HG03060 (cell line): Measurements from ENCODE around the gene CYP2D6.
"Not testable (repeated sequence)": the region's sequence is repeated elsewhere in the genome, so short reads cannot be mapped to it uniquely, and the experiment has no call there.

Experiments
- ATAC-seq: cut with Tn5 transposase; IDR thresholded peaks from one replicate; pipeline ENCODE4 v1.9.1; 2021; ENCODE audit warnings: low read depth, moderate number of reproducible peaks; ENCODE audit not compliant: unreplicated experiment

The CYP2D6 gene

GRCh38 chr22:42130639-42131431, at the start of gene CYP2D6:
Gene CYP2D6, minus strand, starts transcription at chr22:42130810. Its CDS starts 19 bp downstream, at chr22:42130791.
- not testable (repeated sequence) for ATAC-seq

DNA sequence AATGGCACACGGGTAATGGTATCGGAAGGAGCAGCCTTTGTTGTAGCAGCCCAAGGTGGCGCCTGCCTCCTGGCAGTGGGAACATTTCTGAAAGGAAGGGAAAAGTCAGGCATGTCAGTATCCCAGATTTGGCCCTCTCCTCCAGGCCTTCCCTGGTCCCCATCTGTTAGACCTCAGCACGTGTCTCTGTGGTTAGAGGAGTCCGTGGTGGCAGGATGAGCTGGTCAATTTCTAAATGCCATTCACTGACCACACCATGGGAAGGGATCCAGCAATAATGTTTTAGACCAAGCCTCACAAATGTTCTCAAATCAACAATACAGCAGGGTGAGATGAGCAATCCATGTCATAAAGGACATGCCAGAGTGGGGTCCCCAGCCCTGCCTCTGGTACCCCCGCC, 49.0 kb upstream of the CYP2D6 start:
- ATAC-seq = no peak

- no peak for ATAC-seq
Observed at GRCh38 chr22:42178910-42179519, 48.4 kb upstream of the CYP2D6 start.

- ATAC-seq = no peak
Observed at GRCh38 chr22:42177891-42178336, 47.3 kb upstream of the CYP2D6 start.

DNA sequence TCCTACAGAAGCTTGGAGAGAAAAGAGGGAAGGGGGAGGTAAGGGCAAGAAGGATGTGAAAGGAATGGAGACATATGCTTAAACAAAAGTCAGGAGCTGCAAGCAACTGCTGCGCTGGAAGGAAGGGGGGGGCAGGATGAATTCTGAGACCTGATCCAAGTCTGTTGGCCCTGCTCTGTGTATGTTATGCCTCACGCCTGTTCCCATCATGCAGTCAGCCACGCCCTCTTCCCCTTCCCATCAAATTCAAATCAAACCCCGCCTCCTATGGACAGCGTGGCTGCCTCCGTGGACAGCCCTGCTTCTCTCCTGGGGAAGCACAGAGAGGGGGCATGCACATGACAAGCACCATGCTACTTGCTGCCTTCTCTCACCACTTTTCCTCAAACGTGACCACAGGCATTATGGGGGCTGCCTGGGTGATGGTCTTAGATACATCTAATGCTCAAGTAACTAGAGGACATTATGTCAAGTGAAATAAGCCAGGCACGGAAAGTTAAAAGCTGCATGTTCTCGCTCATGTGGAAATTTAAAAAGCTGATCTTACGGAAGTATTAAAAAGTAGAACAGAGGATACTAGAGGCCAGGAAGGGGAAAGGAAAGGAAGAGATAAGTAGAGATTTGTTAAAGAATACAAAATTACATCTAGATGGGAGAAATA, 45.8 kb upstream of the CYP2D6 start:
- no peak for ATAC-seq

DNA sequence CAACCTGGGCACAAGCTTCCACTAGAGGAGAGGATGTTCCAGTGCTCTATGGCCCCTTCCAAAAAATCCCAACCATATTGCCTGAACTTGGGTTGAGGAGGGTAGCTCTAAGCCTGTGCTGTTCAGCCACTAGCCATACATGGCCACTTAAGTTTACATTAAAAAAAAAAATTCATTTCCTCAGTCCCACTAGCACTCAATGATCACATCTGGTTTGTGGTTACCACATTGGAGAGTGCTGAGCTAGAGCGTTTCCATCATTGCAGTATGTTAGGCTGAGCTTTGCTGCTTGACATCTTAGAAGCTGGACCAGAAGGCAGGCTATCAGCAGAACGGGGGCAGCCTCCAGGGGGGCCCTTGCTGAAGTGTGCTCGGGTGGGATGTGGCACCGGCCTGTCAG, 43.5 kb upstream of the CYP2D6 start:
- ATAC-seq = no peak

DNA sequence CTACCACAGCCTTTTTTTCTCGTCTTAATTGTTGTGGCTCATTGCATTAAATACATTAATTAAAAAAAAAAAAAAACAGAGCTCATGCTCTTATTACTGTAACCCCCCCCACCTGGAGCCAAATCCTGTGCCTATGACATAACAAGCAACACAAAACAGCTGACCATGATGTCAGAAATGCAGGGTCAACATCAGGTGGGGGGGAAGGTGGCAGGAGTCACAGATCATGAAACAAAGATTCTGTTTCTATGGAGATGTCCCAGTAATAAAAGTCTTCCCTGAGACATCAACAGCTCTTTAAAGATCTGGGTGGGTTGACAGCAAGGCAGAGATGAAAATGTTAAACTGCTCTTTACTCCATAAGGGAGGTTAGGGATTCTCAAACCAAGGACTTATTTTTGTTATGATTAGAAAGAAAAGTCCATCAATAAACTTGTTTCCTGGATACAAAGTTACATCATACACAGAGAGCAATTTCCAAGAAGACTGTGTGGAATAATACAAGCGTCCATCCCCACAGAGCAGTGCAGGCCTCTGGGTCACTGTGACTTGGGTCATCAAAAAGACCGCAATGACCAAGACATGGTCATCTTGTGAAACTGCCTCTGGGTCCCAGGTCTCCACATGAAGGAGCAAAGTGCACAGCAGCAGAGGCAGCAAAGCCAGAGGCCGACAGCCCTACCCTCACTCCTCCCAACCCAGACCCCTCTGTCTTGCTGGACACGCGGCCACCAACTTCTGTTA, 42.7 kb upstream of the CYP2D6 start:
- no peak for ATAC-seq

GRCh38 chr22:42172773-42173172, 42.2 kb upstream of the CYP2D6 start:
- ATAC-seq = no peak

DNA sequence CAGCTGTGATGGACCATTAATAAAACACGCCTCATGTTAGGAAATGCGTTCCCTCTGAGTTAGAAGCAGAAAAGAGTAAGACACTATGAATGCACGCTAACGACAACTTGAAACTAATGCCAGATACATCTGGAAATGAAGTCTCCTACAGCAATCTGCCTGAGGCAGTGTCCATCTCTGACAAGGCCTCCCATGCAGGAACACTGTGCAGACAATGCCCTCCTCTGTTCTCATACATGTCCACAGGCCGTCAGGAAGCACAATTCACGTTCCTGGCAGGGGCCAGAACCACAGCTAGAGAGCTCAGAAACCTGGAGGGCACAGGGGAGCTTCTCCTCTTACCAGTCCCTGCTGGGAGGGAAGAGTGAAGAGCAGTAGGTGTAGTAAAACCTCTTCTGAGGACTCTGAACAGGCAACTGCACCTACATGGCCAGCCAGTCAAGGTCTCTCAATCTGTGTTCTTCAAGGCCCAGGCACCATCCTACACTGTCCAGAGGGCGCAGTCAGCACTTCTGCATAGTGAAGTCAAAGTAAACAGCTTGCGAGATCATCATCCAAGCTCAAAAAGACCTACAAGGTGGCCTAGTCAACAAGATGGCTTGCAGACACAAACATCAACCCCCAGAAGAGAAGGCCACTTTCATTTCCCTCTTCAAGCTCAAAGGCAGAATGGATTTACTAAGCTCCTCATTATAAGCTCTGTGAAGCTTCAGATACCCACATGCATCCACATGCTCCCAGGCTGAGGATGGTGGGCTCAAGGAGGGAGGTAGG, 41.5 kb upstream of the CYP2D6 start:
- no peak for ATAC-seq

- no peak for ATAC-seq
Observed at GRCh38 chr22:42171417-42171816, 40.8 kb upstream of the CYP2D6 start.

DNA sequence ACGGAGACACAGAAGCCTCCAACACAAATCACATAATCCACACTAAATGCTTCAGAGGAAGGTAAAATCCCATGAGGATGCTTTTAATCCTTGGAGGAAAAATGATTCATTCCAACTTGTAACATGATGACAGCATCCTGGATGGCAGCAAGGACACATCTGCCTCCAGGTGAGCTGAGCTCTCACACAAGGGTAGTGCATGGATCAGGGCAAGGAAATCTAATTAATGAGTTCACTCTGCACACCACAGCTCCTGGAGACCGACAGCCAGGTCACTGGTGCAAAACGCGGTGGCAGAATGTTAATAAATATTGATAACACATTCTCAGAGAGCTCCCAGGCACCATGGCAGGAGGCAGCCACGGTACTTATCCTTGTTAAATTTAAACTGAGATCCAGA, 40.3 kb upstream of the CYP2D6 start:
- ATAC-seq = no peak

- no peak for ATAC-seq
Observed at GRCh38 chr22:42169055-42169469, 38.5 kb upstream of the CYP2D6 start.

GRCh38 chr22:42168476-42168875, 37.9 kb upstream of the CYP2D6 start:
- ATAC-seq = no peak

DNA sequence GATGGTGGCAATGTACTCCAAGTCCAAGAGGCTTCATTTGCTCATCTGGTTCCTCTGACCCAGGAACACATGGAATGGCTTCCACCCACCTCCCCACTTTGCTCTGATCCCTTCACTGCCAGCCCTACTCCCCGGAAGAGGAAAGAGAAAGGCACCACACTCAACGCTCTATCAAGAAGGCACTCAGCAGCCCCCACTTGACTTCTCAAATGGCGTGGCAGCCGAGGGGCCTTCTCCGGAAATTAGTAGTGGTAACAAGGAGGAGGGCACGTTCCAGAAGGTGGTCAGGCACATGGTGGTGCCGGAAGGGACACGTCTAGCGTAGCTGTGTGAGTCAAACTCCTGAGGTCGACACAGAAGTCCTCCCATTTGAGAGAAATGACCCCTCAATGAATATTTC, 36.5 kb upstream of the CYP2D6 start:
- no peak for ATAC-seq

- ATAC-seq = no peak
Observed at GRCh38 chr22:42164901-42165300, 34.3 kb upstream of the CYP2D6 start.

- ATAC-seq = no peak
Observed at GRCh38 chr22:42163515-42163914, 32.9 kb upstream of the CYP2D6 start.

- no peak for ATAC-seq
Observed at GRCh38 chr22:42162728-42163489, 32.3 kb upstream of the CYP2D6 start.

DNA sequence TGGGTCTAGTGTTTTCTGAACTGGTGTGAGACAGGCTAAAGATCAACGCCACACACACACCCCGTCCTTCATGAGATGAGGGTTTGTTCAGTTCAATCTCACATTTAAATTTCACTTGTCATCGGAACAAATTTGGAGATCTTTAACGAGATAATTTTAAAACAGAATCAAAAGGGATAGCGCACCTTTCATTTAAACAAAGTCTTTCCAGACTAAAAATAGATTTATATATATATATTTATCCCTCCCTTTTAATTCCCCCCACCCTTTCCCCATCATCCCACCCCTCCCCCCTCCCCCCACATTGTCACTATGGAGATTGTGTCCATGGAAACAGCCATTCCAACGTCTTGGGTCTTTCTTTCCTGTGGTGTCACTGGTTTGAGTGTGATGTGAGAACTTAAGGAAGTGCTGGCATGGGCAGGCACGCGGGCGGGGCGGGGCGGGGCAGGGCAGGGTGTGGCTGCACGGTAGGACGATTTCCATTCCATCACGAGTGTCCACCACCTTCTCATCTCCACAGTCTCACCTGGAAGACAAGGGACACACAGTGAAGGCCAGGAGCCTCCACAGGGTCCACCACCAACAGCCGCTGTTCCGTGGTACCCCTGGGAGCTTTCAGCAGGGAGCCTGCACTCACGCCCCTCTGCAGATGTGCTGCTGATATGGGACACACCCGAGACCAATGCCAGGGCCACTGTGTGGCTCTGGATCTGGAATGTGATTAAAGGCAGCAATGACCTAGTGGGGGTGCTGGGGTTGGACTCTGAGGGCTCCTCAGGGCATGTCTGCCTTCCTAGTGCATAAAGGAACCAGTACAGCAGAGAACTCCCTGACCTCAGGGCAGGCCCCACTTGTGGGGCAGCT, 30.5 kb upstream of the CYP2D6 start:
- ATAC-seq = no peak
